Peyer's patch (tissue), 4 donors: ENCODE measurements around the gene TMEM198. TPM values are rescaled to one million over a fixed set of nuclear protein-coding genes. Genes with fewer than 3 reads are reported as not detected.

Source experiments
- DNase-seq, 3 donors: peaks; one replicate each; pipeline ENCODE4 v3.0.0-alpha.2; 2017 to 2019
- H3K27ac ChIP-seq, 4 donors: fragments of 200-600 bp; sonication (generic); one replicate each; pipeline ENCODE4 v1.5.1; 2016 to 2019
- H3K27me3 ChIP-seq, 2 donors: fragments of 200-600 bp; sonication (generic); one replicate each; pipeline ENCODE4 v1.5.1; 2019
- H3K36me3 ChIP-seq, 3 donors: fragments of 200-600 bp; sonication (generic); one replicate each; pipeline ENCODE4 v1.5.1; 2016 to 2019
- H3K4me1 ChIP-seq, 4 donors: fragments of 200-600 bp; sonication (generic); one replicate each; pipeline ENCODE4 v1.5.1; 2016 to 2019
- H3K4me3 ChIP-seq, 4 donors: fragments of 200-600 bp; sonication (generic); 1 replicate in 3 of 4; 2 replicates in 1 of 4; pipeline ENCODE4 v1.5.1; 2016 to 2019; ENCODE audit warnings: mild to moderate bottlenecking in 1 of 4
- H3K9me3 ChIP-seq, 4 donors: fragments of 200-600 bp; sonication (generic); one replicate each; pipeline ENCODE4 v1.5.1; 2016 to 2019; ENCODE audit warnings: mild to moderate bottlenecking in 1 of 4
- CTCF ChIP-seq, 6 experiments: fragments of 450-650 bp in 4 of 6; fragments of 200-600 bp in 2 of 6; sonication (generic) in 1 of 6; IDR thresholded peaks; one replicate each; pipeline ENCODE4 v1.5.1; 2017 to 2019; ENCODE audit warnings: antibody characterized with exemption in 6 of 6, mild to moderate bottlenecking in 3 of 6, moderate library complexity in 1 of 6
- POLR2A ChIP-seq, 2 donors: fragments of 450-650 bp; IDR thresholded peaks; one replicate each; pipeline ENCODE4 v1.5.1; 2017; ENCODE audit warnings: antibody characterized with exemption in 2 of 2, mild to moderate bottlenecking in 2 of 2, moderate library complexity in 2 of 2
- total RNA-seq, 4 donors: library from RNA; depleted of rRNA; stranded (reverse); fragments of >200 nt; gene quantifications; one replicate each; pipeline ENCODE4 v1.1.0, GENCODE V29; 2016

Gene TMEM198
- total RNA-seq, 4 donors from 2014 or later, result 6.6 to 25.5 (median 13.9) TPM

DNA sequence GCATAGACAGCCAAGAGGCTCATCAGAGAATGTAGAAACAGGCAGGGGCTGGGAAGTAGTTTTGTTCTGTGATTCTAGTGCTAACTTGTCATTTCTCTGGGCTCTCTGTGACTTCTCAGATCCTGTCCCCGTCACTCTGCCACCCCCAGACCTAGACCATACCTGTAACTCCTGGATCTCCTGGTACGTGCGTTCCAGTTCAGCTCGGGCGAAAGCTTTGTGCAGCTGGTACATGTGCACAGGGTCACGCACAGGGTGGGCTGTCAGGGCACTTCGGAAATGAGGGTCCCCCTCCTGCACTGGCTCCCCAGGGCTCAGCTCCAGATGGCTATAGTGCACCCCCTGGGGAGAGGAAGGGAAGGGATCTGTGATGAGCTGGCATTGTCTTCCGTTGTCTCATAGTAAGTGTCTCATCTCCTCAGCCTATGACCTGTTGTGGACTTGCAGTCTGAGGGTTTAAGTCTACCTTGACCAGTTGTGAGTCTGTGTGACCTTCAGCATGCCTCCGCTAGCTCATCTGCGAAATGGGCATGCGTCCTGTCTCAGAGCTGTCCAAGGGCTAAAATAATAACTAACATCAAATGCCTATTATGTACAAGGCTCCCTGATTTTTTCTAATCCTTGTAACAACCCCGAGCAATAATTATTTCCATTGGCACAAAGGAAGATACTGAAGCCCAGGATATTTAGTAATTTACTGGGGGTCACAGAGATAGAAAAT is 2.9 kb upstream of the TMEM198 start:
- Histone ChIP-seq H3K4me1 (peaks cover 0 to 23% (median 14%) of the 10 kb centered on the region in 4 donors), H3K36me3 (peaks cover 0 to 27% (median 0%) of the 10 kb centered on the region in 3 donors), H3K27ac (no peak overlapping the region), H3K27me3 (no peaks in the 10 kb centered on the region), H3K9me3 (no peaks in the 10 kb centered on the region), H3K4me3 (no peak overlapping the region)
- no peak for DNase-seq
- TF ChIP-seq CTCF (IDR thresholded peaks at IDR 0.05) (no peak), POLR2A (IDR thresholded peaks at IDR 0.05) (no peak)

DNA sequence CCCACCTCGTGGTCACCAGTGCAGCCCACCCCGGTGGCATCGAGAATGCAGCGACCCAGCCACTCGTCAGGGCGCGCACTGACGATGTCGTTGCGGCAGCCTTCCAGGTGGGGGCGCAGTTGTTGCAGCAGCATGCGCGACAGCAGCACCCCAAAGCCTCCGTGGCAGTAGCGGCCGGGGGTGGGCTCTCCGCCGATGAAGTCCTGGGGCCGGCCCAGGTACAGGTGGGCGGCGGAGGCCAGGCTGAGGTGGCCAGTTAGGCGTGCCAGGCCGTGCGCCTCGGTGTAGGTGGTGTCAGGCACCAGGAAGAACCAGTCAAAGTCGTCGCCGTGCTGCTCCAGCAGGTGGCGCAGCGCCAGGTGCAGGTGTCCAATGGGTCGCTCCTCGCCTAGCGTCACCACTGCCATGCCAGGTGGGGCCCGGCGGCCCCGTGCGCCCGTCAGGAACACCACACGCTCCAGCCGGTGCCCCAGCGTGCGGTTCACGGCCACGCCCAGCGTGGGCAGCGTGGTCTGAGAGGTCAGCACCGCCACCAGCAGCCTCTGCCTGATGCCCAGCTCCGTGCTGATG is 2.1 kb upstream of the TMEM198 start:
- no peaks in the 10 kb centered on the region for H3K27me3 ChIP-seq
- TF ChIP-seq POLR2A (IDR thresholded peaks at IDR 0.05), result peak in 1 of 2 donors; percentile 34
- peak; percentile 72 to 100 (median 98) for TF ChIP-seq CTCF (IDR thresholded peaks at IDR 0.05)
- H3K9me3 ChIP-seq, result no peaks in the 10 kb centered on the region
- peak overlapping the region in 1 of 4 donors; percentile 18 for H3K27ac ChIP-seq
- H3K36me3 ChIP-seq, result peaks cover 0 to 27% (median 0%) of the 10 kb centered on the region in 3 donors
- H3K4me3 ChIP-seq, result peak overlapping the region; percentile 27 to 80 (median 60)
- peaks cover 0 to 23% (median 14%) of the 10 kb centered on the region in 4 donors for H3K4me1 ChIP-seq
- DNase-seq, result peak; percentile 85 to 95 (median 95)

DNA sequence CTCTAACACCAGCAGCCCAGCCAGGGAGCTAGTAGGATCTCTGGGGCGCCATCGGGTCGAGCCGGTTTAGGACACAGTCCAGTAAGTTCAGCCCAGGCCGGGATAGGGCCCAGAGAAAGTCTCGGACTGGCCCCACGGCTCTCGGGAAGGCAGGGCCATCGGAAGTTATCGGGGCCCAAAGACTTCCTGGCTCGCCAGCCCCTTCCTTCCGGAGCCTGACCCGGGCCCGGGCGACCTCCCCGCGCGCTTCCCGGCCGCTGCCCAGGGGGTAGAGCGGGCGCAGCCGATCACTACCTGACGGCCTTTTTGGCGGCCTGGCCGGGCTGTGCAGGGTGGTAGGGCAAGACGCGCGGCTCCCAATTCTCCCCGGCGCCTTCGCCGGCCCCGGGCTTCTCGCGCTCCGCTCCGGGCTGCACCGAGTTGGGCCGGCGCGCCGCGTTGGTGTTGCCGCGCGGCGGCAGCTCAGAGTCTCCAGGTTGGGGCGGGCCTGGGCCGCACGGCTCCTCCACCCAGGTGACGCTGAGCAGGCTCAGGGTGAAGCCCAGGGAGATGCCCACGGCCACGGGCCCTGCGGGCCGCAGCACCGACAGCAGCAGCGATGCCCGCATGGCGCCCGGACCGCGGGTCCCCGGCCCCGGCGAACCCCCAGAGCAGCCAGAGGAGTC is 765 bp upstream of the TMEM198 start:
- H3K36me3 ChIP-seq, result peaks cover 0 to 27% (median 0%) of the 10 kb centered on the region in 3 donors
- H3K27me3 ChIP-seq, result no peaks in the 10 kb centered on the region
- H3K27ac ChIP-seq, result peak overlapping the region; percentile 78 to 95 (median 89)
- peaks cover 0 to 23% (median 14%) of the 10 kb centered on the region in 4 donors for H3K4me1 ChIP-seq
- peak overlapping the region; percentile 54 to 80 (median 80) for H3K4me3 ChIP-seq
- DNase-seq, result peak in 1 of 3 donors; percentile 58
- H3K9me3 ChIP-seq, result no peaks in the 10 kb centered on the region
- TF ChIP-seq POLR2A (IDR thresholded peaks at IDR 0.05) (no peak), CTCF (IDR thresholded peaks at IDR 0.05) (no peak)

DNA sequence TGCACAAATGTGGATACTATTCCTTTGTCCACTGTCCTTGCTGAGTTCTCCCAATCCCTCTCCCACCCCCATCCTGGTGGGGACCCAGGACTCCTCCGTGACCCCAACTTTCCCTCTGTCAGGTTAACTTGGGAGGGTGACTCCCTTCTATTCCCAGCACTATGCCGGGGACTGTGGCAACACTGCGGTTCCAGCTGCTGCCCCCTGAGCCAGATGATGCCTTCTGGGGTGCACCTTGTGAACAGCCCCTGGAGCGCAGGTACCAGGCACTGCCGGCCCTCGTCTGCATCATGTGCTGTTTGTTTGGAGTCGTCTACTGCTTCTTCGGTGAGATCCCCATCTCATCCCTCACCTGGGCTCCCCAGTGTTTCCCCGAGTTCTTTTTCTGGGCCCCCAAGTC is 739 bp downstream of the TMEM198 start:
- Histone ChIP-seq H3K27me3 (no peaks in the 10 kb centered on the region), H3K27ac (peak overlapping the region in 1 of 4 donors; percentile 95), H3K36me3 (peaks cover 0 to 19% (median 0%) of the 10 kb centered on the region in 3 donors), H3K4me3 (peak overlapping the region in 3 of 4 donors; percentile 54 to 80 (median 79)), H3K4me1 (peaks cover 0 to 23% (median 14%) of the 10 kb centered on the region in 4 donors), H3K9me3 (no peaks in the 10 kb centered on the region)
- DNase-seq, result no peak
- no peak for TF ChIP-seq CTCF (IDR thresholded peaks at IDR 0.05)
- no peak for TF ChIP-seq POLR2A (IDR thresholded peaks at IDR 0.05)

- Histone ChIP-seq H3K4me3 (peak overlapping the region in 1 of 4 donors; percentile 79), H3K27me3 (no peaks in the 10 kb centered on the region), H3K36me3 (peaks cover 0 to 10% (median 0%) of the 10 kb centered on the region in 3 donors), H3K9me3 (no peaks in the 10 kb centered on the region), H3K4me1 (peaks cover 0 to 23% (median 14%) of the 10 kb centered on the region in 4 donors), H3K27ac (peak overlapping the region in 2 of 4 donors; percentile 48 to 79)
- TF ChIP-seq CTCF (IDR thresholded peaks at IDR 0.05) (no peak), POLR2A (IDR thresholded peaks at IDR 0.05) (no peak)
- no peak for DNase-seq
These were observed 1.6 kb downstream of the TMEM198 start for GRCh38 chr2:219545295-219545942.
